ENCODE data around the gene TSPAN31. TPM values are rescaled to one million over a fixed set of nuclear protein-coding genes. Genes with fewer than 3 reads are reported as not detected.

The TSPAN31 gene
- total and polyA plus RNA-seq, 2 of the 8 experiments (the other 6 are each of a cell fraction or from before 2014, with no cell fraction given) = 15.8 to 31.4 TPM

GRCh38 chr12:57741844-57742738, 2.7 kb upstream of the TSPAN31 start:
- Histone ChIP-seq H3K79me1 (ENCODE audit: low read depth, low read length) (peaks cover 6% of the 10 kb centered on the region), H2BK12ac (ENCODE audit: low read depth, low read length) (peak overlapping the region; percentile 4; the same call in 1 of the 2 replicates), H3K27me3 (replicated peaks in 1 of 4; ENCODE audit: control insufficient read depth in 3 of 4, extremely low read depth in 1 of 4, insufficient read depth in 3 of 4, low read length in 3 of 4) (peaks cover 26 to 47% (median 43%) of the 10 kb centered on the region in 4 experiments), H3K23me2 (ENCODE audit: low read depth, low read length) (peaks cover 6% of the 10 kb centered on the region), H2BK5ac (ENCODE audit: low read depth, low read length) (0 out of 2 replicates have a peak overlapping the region, but pooled peaks have one; percentile 6), H2BK15ac (ENCODE audit: low read length) (peak overlapping the region; percentile 76; the same call in 1 of the 2 replicates), H3K27ac (ENCODE audit: low read depth, low read length) (no peak overlapping the region), H3K14ac (ENCODE audit: insufficient read length) (no peak overlapping the region), H4K91ac (replicated peaks; ENCODE audit: insufficient read length, low read length) (no peak overlapping the region), H2AK5ac (ENCODE audit: low read depth, low read length) (no peak overlapping the region), H3K9ac (replicated peaks in 1 of 4; ENCODE audit: extremely low read depth in 1 of 4, low read depth in 3 of 4, low read length in 3 of 4) (no peak overlapping the region), H2BK120ac (replicated peaks; ENCODE audit: low read depth, low read length) (no peak overlapping the region), H2AFZ (ENCODE audit: low read length) (no peak overlapping the region), H3K18ac (ENCODE audit: extremely low read depth, low read length) (no peak overlapping the region), H3K4me1 (replicated peaks in 1 of 4; ENCODE audit: control insufficient read depth in 3 of 4, insufficient read depth in 4 of 4, low read length in 3 of 4) (peaks cover 0 to 21% (median 9%) of the 10 kb centered on the region in 4 experiments; a peak in 6 of 7 replicates), H3K23ac (ENCODE audit: insufficient read length) (no peak overlapping the region), H4K20me1 (replicated peaks in 1 of 2; ENCODE audit: control insufficient read depth in 1 of 2, insufficient read depth in 2 of 2, low read length in 2 of 2) (peaks cover 0 to 2% of the 10 kb centered on the region in 2 experiments), H2BK20ac (ENCODE audit: low read length) (no peak overlapping the region), H3K4me3 (ENCODE audit: extremely low read depth in 1 of 4, insufficient read depth in 2 of 4, low read depth in 3 of 4, low read length in 4 of 4) (no peak overlapping the region), H3K56ac (replicated peaks; ENCODE audit: insufficient read length, low read depth, low read length) (no peak overlapping the region), H3K4ac (replicated peaks; ENCODE audit: insufficient read length, low read depth, low read length) (no peak overlapping the region), H3K36me3 (ENCODE audit: control insufficient read depth in 2 of 4, insufficient read depth in 4 of 4, low read length in 3 of 4) (peaks cover 0 to 17% (median 12%) of the 10 kb centered on the region in 4 experiments; a peak in 7 of 8 replicates), H3K79me2 (ENCODE audit: control insufficient read depth in 1 of 2, insufficient read depth in 2 of 2, low read length in 2 of 2) (no peaks in the 10 kb centered on the region), H3K4me2 (ENCODE audit: insufficient read depth in 1 of 2, low read depth in 2 of 2, low read length in 2 of 2) (peak overlapping the region in 1 of 2 experiments; percentile 23; a peak in 3 of 4 replicates), H3K9me3 (ENCODE audit: insufficient read depth in 2 of 2, low read depth in 1 of 2, low read length in 1 of 2) (no peaks in the 10 kb centered on the region; a peak in 1 of 4 replicates), H4K5ac (ENCODE audit: insufficient read length, low read depth, low read length) (peak overlapping the region; percentile 25), H4K8ac (ENCODE audit: extremely low read depth, insufficient read depth, low read length) (no peak overlapping the region)
- TF ChIP-seq ZNF274 (IDR thresholded peaks at IDR 0.05; ENCODE audit: borderline replicate concordance, extremely low read depth, low read length) = no peak
- TF ChIP-seq CTCF (IDR thresholded peaks at IDR 0.05; ENCODE audit: control extremely low read depth in 1 of 3, insufficient read depth in 1 of 3, low read depth in 1 of 3, low read length in 3 of 3) = peak; percentile 32 to 62 (median 52); a peak in 3 of 4 replicates
- TF ChIP-seq RAD21 (IDR thresholded peaks at IDR 0.05 in 1 of 2, conservative IDR thresholded peaks at IDR 0.05 in 1 of 2; ENCODE audit: low read depth in 2 of 2, low read length in 2 of 2) = peak; percentile 26 to 49; a peak in 2 of 4 replicates
- TF ChIP-seq YY1 (IDR thresholded peaks at IDR 0.05; ENCODE audit: low read depth, low read length) = no peak
- TF ChIP-seq RXRA (IDR thresholded peaks at IDR 0.05; ENCODE audit: insufficient read depth, low read depth, low read length) = no peak
- POLR2A ChIA-PET (ENCODE audit: partially characterized antibody) = interaction anchor here (1.2 to 4.4 kb wide), 7 partner anchors 8 to 134 kb away, joined by 3 to 35 read pairs (median 4); partner anchors contain the start of genes CDK4, CYP27B1, EEF1AKMT3 and METTL1
- 68% methylated on average over 12 of the region's 14 CpGs; no CpG with 5 or more reads in 1 of the 2 experiments for WGBS, 2 experiments (ENCODE audit: extremely low coverage in 1 of 2, insufficient coverage in 1 of 2, insufficient read length in 1 of 2, insufficient replicate concordance in 2 of 2, low coverage in 1 of 2, low lambda C conversion rate in 2 of 2, missing lambda C conversion rate in 1 of 2)
- no peak for FAIRE-seq
- DNase-seq (ENCODE audit: low read depth in 1 of 2, low spot score in 2 of 2) = no peak
- CTCF ChIA-PET (ENCODE audit: partially characterized antibody) = interaction anchor here (0.6 to 11.2 kb wide), 14 partner anchors 8 to 222 kb away, joined by 3 to 149 read pairs (median 4); partner anchors contain the start of genes ARHGEF25, DDIT3 and OS9

All from H1 (cell line).